Mesodermal cell (in vitro differentiated cells): Measurements from ENCODE around the gene TAF8.

Source experiments
- H3K27ac ChIP-seq: 2 replicates; pipeline ENCODE4 v1.7.0; 2013; ENCODE audit warnings: mild to moderate bottlenecking, low read depth, low read length, moderate library complexity; ENCODE audit not compliant: severe bottlenecking
- H3K36me3 ChIP-seq: 2 replicates; pipeline ENCODE4 v1.7.1; 2013; ENCODE audit warnings: mild to moderate bottlenecking, low read length, moderate library complexity; ENCODE audit not compliant: control insufficient read depth, insufficient read depth
- H3K4me1 ChIP-seq: one replicate; pipeline ENCODE4 v1.7.1; 2013; ENCODE audit warnings: mild to moderate bottlenecking, low read length; ENCODE audit not compliant: insufficient read depth, control insufficient read depth, poor library complexity, severe bottlenecking
- H3K4me3 ChIP-seq: 2 replicates; pipeline ENCODE4 v1.7.0; 2013; ENCODE audit warnings: low read length, control low read depth, mild to moderate bottlenecking; ENCODE audit not compliant: insufficient read depth, poor library complexity, severe bottlenecking; ENCODE audit errors: extremely low read depth
- H3K9me3 ChIP-seq: 2 replicates; pipeline ENCODE4 v1.7.1; 2013; ENCODE audit warnings: mild to moderate bottlenecking, low read length, moderate library complexity; ENCODE audit not compliant: control insufficient read depth
- WGBS, 2 experiments: methylation state at CpG; one replicate each; pipeline ENCODE4 v1.1.5; 2013; ENCODE audit warnings: missing lambda C conversion rate in 2 of 2; ENCODE audit not compliant: insufficient coverage in 2 of 2; 5-methylcytosine and 5-hydroxymethylcytosine counted together

The TAF8 gene

GRCh38 chr6:42017021-42017643, 33.2 kb upstream of the TAF8 start:
- Histone ChIP-seq H3K27ac (peak overlapping the region; percentile 65), H3K4me1 (peaks cover 5% of the 10 kb centered on the region), H3K4me3 (no peak overlapping the region), H3K36me3 (no peaks in the 10 kb centered on the region), H3K9me3 (no peaks in the 10 kb centered on the region)
- WGBS, 2 experiments, result 68 to 79% methylated on average over 4 of the region's 4 CpGs

GRCh38 chr6:42020967-42021366, 29.4 kb upstream of the TAF8 start:
- H3K4me3 ChIP-seq, result no peak overlapping the region
- WGBS, 2 experiments, result 89 to 93% methylated on average over 4 to 5 of the region's 8 CpGs
- no peaks in the 10 kb centered on the region for H3K9me3 ChIP-seq
- no peak overlapping the region for H3K27ac ChIP-seq
- H3K36me3 ChIP-seq, result no peaks in the 10 kb centered on the region
- H3K4me1 ChIP-seq, result peaks cover 5% of the 10 kb centered on the region

GRCh38 chr6:42021847-42022754, 28.2 kb upstream of the TAF8 start:
- H3K27ac ChIP-seq, result no peak overlapping the region
- H3K4me1 ChIP-seq, result peaks cover under 1% of the 10 kb centered on the region
- 71% methylated on average over 5 to 6 of the region's 12 CpGs for WGBS, 2 experiments
- H3K36me3 ChIP-seq, result no peaks in the 10 kb centered on the region
- no peak overlapping the region for H3K4me3 ChIP-seq
- no peaks in the 10 kb centered on the region for H3K9me3 ChIP-seq

DNA sequence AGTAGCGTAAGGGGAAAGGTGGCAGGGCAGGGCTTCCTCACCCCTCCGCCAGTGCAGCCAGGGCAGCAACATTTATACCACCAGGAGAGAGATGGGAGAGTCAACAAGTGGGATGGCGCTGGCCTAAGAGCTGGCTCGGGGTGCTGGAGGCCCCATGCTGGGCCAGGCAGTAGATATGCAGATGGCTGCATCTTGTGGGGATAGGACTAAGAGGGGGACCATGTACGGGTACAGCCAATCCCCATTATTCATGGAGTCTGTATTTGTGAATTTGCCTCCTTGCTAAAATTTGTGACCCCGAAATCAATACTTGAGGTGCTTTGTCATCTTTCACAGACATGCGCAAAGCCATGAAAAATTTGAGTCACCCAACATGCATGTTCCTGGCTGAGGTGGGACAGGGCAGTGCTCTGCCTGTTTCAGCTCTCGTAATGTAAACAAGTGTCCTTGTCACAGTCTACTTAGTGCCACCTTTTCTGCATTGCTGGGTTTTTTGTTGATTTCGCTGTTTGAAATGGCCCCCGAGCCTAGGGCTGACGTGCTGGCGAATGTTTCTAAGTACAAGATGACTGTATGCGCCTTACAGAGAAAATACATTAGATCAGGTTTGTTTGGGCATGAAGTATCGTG, 27.5 kb upstream of the TAF8 start:
- no peaks in the 10 kb centered on the region for H3K4me1 ChIP-seq
- no peaks in the 10 kb centered on the region for H3K36me3 ChIP-seq
- no peaks in the 10 kb centered on the region for H3K9me3 ChIP-seq
- 86 to 94% methylated on average over 7 to 10 of the region's 14 CpGs for WGBS, 2 experiments
- H3K4me3 ChIP-seq, result no peak overlapping the region
- H3K27ac ChIP-seq, result no peak overlapping the region

GRCh38 chr6:42025066-42025844, 25.1 kb upstream of the TAF8 start:
- H3K4me1 ChIP-seq, result peaks cover 14% of the 10 kb centered on the region
- WGBS, 2 experiments, result 95 to 100% methylated on average over 8 to 9 of the region's 11 CpGs
- H3K27ac ChIP-seq, result no peak overlapping the region
- H3K4me3 ChIP-seq, result no peak overlapping the region
- no peaks in the 10 kb centered on the region for H3K36me3 ChIP-seq
- H3K9me3 ChIP-seq, result no peaks in the 10 kb centered on the region

DNA sequence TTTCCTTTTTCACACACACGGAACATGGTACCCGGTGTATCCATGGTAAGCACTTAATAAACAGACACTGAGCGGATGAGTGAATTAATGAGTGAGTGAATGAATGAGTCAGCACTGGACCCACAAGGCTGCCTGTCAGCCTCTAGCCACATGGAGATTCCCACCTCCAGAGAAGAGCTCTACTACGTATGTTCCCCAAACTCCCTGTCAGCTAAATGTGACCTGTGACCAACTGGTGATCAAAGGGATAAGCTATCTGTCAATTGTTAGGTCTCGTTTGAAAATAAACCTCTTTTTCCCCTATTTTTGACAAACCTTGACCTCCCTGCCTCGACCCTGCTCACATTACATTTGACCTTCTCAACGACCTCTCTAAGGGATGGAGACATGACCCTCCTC, 24.5 kb upstream of the TAF8 start:
- no peak overlapping the region for H3K4me3 ChIP-seq
- H3K27ac ChIP-seq, result no peak overlapping the region
- WGBS, 2 experiments, result 96% methylated on average over 4 to 6 of the region's 7 CpGs
- peaks cover 19% of the 10 kb centered on the region for H3K4me1 ChIP-seq
- H3K36me3 ChIP-seq, result no peaks in the 10 kb centered on the region
- H3K9me3 ChIP-seq, result no peaks in the 10 kb centered on the region

DNA sequence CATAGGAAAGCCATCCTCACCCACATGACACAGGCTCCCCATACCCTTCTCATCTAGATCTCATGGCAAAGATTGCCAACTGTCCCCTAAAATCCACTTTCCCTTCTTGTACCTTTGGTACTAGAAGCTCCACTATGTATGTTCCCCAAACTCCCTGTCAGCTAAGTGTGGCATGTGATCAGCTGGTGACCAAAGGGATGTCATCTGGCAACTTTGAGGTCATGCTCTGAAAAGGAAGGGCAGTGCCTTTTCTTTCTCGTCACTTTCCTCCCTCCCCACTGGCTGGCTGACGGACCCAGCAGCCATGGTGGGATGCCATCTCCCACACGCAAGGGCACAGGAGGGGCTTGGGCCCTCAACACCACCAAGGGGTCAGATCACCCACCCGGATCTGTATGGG, 23.8 kb upstream of the TAF8 start:
- H3K4me1 ChIP-seq, result peaks cover 26% of the 10 kb centered on the region

GRCh38 chr6:42028234-42029061, 21.9 kb upstream of the TAF8 start:
- WGBS, 2 experiments, result 78 to 81% methylated on average over 14 of the region's 17 CpGs
- H3K9me3 ChIP-seq, result no peaks in the 10 kb centered on the region
- H3K36me3 ChIP-seq, result no peaks in the 10 kb centered on the region
- peaks cover 26% of the 10 kb centered on the region for H3K4me1 ChIP-seq
- H3K27ac ChIP-seq, result peak overlapping the region; percentile 88
- H3K4me3 ChIP-seq, result no peak overlapping the region

More for the DNA sequence above, 23.8 kb upstream of the TAF8 start:
- Histone ChIP-seq H3K4me3 (no peak overlapping the region), H3K36me3 (no peaks in the 10 kb centered on the region), H3K9me3 (no peaks in the 10 kb centered on the region), H3K27ac (no peak overlapping the region)
- WGBS, 2 experiments, result 50% methylated on average over 2 of the region's 4 CpGs; no CpG with 5 or more reads in 1 of the 2 experiments

DNA sequence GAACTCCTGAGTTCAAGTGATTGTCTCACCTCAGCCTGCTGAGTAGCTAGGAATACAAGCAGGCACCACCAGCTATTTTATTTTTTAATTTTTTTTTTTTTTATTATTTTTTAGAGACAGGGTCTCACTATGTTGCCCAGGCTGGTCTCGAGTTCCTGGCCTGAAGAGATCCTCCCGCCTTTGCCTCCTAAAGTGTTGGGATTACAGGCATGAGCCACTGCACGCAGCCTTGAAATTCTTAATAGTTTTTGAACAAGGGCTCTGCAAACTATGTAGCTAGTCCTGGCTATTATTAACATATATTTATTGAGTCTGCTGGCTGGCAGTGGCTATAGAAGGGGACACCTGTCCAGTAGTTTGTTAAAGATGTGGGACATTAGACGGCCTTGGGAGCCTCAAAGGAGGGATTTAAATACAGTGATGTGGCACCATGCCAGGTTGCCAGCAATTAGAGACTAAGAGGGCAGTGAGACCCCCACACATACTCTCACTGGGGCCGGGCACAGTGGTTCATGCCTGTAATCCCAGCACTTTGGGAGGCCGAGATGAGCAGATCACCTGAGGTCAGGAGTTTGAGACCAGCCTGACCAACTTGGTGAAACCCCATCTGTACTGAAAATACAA, 21.1 kb upstream of the TAF8 start:
- H3K27ac ChIP-seq, result peak overlapping the region; percentile 88
- H3K4me1 ChIP-seq, result peaks cover 26% of the 10 kb centered on the region
- no peak overlapping the region for H3K4me3 ChIP-seq
- no peaks in the 10 kb centered on the region for H3K36me3 ChIP-seq
- no peaks in the 10 kb centered on the region for H3K9me3 ChIP-seq
- WGBS, 2 experiments, result 88 to 97% methylated on average over 3 to 4 of the region's 6 CpGs
